VCaP (cell line): Measurements from ENCODE around the gene SLC47A2.

ENCODE experiments used
- H3K27ac ChIP-seq: fragments of 450-650 bp; 2 replicates; pipeline ENCODE4 v1.5.1; 2017
- CTCF ChIP-seq: fragments of 450-650 bp; conservative IDR thresholded peaks from 2 replicates; pipeline ENCODE4 v1.5.1; 2017; ENCODE audit warnings: mild to moderate bottlenecking, moderate library complexity

Gene SLC47A2

GRCh38 chr17:19708431-19709175 lies 7.8 kb downstream of the SLC47A2 start:
- TF ChIP-seq CTCF = no peak
- no peak overlapping the region for H3K27ac ChIP-seq

- H3K27ac ChIP-seq = no peak overlapping the region
These were observed 8.6 kb downstream of the SLC47A2 start for GRCh38 chr17:19707728-19708221.

GRCh38 chr17:19706791-19707727 lies 9.3 kb downstream of the SLC47A2 start:
- TF ChIP-seq CTCF = no peak
- no peak overlapping the region for H3K27ac ChIP-seq

More at GRCh38 chr17:19707728-19708221, 8.6 kb downstream of the SLC47A2 start:
- TF ChIP-seq CTCF = no peak

GRCh38 chr17:19705771-19706770 lies 10.3 kb downstream of the SLC47A2 start:
- no peak for TF ChIP-seq CTCF
- H3K27ac ChIP-seq = no peak overlapping the region

GRCh38 chr17:19705201-19705600 lies 11.2 kb downstream of the SLC47A2 start:
- H3K27ac ChIP-seq = no peak overlapping the region
- TF ChIP-seq CTCF = no peak

GRCh38 chr17:19703828-19704613 lies 12.4 kb downstream of the SLC47A2 start:
- no peak overlapping the region for H3K27ac ChIP-seq
- no peak for TF ChIP-seq CTCF
